HG02759 (cell line): ENCODE results near the gene FBXO47.
"Not testable (repeated sequence)": the region's sequence is repeated elsewhere in the genome, so short reads cannot be mapped to it uniquely, and the experiment has no call there.

Source experiments
- ATAC-seq: cut with Tn5 transposase; IDR thresholded peaks from one replicate; pipeline ENCODE4 v1.9.1; 2021; ENCODE audit warnings: mild to moderate bottlenecking, moderate library complexity; ENCODE audit not compliant: unreplicated experiment

FBXO47 gene

DNA sequence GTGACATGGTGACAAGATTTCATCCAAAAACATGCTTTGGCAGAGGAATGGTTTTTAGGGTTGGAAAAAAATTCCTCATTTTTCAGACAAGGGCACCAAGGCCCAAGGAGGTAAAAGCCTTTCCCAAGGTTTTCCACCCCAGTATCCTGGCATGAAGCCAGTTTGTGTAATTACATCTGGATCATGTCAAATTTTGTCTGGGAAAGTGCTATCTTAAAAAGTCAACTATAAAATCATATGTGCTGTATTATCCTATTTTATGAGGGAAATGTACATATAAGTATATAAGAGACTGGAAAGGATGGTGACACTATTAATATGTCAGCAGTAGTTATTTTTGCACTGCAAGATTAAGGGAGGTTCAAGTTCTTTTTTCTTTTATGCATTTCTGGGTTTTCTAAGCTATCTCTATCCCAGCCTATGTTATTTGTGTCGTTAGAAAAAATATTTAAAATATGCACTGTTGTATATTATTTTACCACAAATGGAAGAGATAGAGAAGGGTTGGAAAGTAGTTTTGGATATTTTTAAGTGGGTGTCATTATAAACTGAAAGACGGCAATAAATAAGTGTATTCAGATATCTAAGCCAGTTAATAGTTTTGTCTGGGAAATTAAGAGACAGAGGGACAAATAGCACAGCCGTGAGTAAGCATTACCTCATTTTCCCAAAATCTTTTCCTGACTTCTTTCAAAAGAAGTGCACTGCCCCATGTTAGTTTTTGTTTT, 13.5 kb upstream of the FBXO47 start:
- ATAC-seq, result no peak

DNA sequence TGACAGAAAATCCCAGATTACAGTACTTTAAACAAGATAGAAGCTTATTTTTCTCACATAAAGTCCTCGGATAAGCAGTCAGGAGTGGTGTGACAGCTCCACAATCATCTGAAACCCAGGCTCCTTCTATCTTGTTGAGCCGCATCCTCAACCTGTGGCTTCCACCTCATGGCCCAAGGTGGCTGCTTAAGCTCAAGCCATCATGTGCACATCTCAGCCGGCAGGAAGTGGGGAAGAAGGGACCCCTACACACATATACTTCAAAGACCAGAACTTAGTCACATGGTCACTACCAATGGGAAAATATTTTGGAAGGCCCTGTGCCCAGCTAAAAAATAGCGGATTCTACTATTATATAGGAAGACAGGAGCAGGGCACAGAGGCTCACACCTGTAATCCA, 11.0 kb upstream of the FBXO47 start:
- no peak for ATAC-seq

DNA sequence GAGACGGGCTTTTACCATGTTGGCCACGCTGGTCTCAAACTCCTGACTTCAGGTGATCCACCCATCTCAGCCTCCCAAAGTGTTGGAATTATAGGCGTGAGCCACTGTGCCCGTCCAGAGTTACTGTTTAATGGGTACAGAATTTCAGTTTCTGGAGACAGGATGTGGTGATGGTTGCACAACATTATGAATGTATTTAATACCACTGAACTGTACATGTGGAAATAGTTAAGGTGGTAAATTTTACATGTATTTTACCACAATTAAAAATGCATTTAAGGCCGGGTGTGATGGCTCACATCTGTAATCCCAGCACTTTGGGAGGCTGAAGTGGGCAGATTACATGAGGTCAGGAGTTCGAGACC, 9.0 kb upstream of the FBXO47 start:
- ATAC-seq, result not testable (repeated sequence)

DNA sequence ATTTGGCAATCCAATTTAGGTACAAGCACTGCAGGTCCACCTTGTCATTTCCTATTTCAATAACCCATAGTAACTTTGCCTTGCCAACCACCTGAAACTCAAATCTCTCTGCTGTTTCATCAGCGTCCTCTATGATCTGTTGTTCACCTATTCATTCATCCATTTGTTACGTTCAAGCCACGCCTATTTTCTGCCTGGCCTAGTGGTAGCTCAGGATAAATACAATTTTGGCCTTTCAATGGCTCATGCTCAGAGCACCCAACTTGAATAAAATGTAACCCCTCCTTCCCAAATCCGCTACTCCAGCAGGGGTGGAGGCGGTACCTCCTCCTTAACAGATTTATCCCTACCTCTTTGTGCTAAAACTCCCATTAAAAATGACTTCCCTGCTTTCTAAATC, 3.6 kb upstream of the FBXO47 start:
- no peak for ATAC-seq

DNA sequence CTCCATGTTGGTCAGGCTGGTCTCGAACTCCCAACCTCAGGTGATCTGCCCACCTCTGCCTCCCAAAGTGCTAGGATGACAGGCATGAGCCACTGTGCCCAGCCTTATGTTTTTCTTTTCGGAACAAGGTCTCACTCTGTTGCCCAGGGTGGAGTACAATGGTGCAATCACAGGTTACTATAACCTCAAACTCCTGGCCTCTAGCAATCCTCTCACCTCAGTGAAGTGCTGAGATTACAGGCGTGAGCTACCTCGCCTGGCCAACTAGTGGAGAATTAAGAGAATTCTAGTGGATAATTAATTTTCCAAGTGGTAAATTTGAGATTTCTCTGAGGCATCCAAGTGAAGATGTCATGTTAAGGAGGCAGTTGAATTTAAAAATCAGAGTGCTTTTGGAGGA, 2.9 kb upstream of the FBXO47 start:
- no peak for ATAC-seq

DNA sequence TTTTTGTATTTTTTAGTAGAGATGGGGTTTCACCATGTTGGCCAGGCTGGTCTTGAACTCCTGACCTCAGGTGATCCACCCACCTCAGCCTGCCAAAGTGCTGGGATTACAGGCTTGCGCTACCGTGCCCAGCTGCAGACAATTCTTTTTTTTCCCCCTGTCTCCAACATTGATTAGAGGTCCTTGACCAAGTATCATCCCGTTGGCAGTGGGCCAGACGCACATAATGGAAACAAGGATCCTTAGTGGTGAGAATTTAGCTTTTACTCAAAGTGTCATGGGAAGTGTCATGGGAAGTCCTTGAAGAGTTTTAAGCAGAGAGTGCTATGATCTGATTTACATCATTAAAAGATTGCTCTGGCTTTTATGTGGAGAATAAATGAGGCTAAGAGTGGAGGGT, 2.1 kb upstream of the FBXO47 start:
- no peak for ATAC-seq

DNA sequence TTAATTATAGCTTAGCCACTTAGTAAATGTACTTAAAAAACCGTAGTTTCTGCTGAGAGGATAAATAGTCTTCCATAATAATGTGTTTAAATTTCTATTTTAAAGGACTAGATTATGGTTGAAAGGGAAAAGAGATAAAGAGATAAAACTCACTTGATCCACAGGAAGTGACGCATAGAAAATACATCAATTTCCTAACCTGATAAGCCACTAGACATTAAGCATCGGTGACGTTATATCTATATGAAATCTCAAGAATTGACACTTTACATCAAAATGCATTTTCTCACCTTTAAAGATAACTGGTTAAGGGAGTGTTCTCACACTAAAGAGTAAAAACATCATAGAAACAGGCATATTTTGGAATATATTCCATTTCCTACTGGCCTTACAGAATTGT, 5.8 kb downstream of the FBXO47 start:
- ATAC-seq, result no peak

DNA sequence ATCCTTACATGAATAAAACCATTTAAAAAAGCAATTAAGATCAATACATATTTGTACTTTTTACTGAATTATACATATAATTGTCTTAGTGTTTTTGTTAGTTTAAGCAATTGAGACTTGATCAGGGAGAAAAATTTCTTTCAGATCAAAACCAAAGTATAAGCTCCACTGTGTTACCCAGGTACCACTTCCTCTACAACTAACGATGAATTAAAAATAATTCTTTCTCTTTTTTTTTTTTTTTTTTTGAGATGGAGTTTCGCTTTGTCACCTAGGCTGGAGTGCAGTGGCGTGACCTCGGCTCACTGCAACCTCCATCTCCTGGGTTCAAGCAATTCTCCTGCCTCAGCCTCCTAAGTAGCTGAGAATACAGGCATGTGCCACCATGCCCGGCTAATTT, 6.8 kb downstream of the FBXO47 start:
- ATAC-seq, result no peak

DNA sequence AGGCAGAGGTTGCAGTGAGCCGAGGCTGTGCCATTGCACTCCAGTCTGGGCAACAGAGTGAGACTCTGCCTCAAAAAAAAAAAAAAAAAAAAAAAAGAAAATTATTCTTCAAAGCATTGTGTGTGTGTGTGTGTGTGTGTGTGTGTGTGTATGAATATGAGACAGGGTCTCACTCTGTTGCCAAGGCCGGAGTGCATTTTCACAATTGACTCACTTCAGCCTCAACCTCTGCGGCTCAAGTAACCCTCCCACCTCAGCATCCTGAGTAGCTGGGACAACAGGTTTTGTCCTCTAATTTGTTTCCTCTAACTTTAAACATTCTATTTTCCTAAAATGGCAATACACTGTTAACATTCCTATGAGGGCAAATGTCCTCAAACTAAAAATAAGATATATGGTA, 7.7 kb downstream of the FBXO47 start:
- ATAC-seq, result no peak

DNA sequence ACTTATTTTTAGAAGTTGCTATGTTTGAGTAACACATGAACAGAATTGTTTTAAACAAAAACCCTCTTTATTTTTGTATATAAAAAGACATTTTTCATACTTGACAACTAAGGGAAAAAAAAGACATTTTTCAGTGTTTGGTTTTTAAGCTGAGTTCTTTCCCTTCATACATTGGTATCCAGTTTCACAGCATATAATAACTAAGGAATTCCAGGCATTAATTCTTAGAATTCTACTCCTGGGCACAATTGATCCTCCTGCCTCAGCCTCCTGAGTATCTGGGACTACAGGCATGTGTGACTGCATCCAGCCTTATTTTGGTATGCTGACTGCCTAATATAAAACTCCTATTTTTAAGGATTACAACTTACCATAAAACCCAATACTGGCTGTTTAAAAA, 8.4 kb downstream of the FBXO47 start:
- no peak for ATAC-seq

DNA sequence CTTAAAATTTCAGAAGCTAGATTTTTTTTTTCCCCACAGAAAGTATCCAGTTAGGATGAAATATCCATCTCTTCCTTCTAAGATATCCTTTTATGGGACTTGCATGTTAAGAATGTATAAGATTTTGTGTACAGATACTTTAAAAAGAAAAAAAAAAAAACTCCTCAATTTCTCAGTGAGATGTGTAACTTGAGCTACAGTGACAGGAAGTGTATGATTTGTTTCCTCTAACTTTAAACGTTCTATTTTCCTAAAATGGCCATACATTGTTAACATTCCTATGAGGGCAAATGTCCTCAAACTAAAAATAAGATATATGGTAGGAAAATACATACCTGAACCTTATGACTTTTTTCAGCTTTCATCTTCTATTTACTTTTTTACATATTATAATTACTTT, 8.9 kb downstream of the FBXO47 start:
- ATAC-seq, result no peak

DNA sequence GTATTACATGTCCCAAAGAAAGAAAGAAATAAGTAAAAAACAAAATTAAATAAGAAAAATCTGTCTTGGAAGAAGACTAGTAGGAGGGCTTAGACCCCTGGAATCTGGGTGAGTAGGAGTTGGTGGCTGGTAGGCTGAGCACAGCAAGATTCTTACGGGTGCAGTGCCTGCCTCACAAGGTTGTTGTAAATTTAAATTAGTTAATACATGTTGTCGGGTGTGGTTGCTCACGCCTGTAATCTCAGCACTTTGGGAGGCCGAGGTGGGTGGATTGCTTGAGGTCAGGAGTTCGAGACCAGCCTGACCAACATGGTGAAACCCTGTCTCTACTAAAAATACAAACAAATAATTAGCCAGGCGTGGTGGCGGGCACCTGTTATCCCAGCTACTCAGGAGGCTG, 13.4 kb downstream of the FBXO47 start:
- ATAC-seq, result not testable (repeated sequence)

DNA sequence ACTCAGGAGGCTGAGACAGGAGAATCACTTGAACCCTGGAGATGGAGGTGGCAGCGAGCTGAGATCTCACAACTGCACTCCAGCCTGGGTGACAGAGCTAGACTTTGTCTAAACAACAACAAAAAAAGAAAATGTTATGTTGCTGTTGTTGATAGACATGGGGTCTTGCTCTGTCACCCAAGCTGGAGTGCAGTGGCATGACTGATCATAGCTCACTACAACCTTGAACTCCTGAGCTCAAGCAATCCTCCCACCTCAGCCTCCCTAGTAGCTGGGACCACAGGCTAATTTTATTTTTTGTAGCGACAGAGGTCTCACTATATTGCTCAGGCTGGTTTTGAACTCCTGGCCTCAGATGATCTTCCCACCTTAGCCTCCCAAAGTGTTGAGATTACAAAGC, 20.0 kb downstream of the FBXO47 start:
- ATAC-seq, result no peak

DNA sequence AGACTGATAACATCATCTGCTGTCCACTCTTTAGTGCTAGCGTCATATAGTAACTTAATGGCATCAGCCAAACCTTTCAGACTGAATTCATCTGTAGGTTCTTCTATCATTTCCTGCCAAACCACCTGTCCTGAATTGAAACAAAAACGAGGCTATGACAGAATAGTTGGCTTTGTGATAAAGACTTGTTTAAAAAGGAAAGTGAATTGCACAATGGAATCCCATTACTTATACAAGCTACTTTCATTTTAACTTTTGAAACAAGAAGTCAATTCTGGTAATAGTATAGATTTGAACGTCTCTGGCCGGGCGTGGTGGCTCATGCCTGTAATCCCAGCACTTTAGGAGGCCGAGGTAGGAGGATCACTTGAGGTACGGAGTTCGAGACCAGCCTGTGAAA, 23.6 kb downstream of the FBXO47 start:
- no peak for ATAC-seq

DNA sequence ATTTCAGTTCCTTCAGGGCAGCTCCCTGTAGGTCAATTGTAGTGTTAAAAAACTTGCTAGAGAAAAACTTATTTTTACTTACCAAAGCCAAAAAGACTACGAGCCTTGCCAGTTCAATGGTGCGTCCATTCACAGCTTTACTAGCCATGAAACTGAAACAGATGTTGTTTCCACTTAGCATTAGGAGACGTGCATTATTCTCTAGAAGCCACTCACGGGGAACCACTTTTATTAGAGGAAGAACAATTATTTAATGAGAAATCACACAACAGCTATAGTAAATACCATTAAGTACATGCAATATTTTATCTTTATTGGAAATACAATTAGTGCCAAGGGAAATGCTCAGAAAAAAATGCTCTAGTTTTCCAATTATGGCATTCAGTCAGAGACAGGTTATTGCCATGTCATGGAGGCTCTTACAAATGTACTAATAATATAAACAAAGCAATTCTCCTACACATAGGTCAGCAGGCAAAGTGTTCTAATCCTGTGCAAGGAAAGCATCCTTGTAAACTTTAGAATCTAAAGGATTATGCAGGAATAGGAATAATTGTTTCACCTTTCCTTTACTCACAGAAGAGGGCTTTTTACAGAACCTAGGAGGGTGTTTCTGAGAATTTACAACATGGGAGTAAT, 24.4 kb downstream of the FBXO47 start:
- no peak for ATAC-seq

DNA sequence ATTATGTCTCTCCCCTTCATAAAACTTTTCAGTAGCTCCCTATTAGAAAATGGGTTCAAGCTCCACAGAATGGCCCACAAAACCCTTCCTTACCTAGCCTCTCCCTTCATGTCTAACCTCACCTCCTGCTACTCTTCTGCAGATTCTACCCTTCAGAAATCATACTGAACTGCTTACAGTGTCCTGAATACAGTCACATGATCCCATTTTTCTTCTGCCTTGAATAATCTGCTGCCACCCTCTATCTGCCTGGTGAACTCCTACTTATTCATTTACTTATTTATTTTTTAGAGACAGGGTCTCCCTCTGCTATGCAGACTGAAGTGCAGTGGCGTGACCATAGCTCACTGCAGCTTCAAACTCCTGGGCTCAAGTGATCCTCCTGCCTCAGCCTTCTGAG, 26.8 kb downstream of the FBXO47 start:
- ATAC-seq, result no peak

DNA sequence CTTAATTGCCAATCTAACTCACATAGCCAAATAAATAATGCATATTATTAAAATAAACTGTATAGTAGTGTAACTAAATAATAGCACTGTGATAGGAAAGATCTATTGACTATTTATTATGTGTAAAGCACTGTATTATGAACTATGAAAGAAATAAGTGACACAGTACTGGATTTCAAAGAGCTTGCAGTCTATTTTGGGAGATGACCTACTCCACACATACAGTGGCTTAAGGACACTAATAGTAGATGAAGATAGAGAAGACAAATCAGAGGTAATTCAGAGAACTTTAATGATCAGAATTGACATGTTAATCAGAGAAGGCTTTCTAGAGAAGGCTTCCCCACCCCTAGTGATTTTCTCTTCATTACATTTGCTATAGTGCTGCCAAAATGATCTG, 27.2 kb downstream of the FBXO47 start:
- no peak for ATAC-seq

DNA sequence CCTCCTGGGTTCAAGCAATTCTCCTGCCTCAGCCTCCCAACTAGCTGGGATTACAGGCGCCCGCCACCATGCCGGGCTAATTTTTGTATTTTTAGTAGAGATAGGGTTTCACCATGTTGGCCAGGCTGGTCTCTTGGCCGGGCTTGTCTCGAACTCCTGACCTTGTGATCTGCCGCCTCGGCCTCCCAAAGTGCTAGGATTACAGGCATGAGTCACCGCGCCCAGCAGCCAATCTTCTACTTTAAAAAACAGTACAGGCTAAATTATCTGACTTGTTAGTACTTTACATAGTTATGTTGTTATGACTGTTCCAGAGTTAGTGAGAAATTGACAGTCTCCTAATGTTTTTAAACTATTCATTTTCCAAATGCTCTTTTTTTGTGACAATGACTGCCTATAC, 33.2 kb downstream of the FBXO47 start:
- ATAC-seq, result not testable (repeated sequence)

DNA sequence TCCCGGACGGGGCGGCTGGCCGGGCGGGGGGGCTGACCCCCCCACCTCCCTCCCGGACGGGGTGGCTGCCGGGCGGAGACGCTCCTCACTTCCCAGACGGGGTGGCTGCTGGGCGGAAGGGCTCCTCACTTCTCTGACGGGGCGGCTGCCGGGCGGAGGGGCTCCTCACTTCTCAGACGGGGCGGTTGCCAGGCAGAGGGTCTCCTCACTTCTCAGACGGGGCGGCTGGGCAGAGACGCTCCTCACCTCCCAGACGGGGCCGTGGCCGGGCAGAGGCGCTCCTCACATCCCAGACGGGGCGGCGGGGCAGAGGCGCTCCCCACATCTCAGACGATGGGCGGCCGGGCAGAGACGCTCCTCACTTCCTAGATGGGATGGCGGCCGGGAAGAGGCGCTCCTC, 36.4 kb downstream of the FBXO47 start:
- not testable (repeated sequence) for ATAC-seq

DNA sequence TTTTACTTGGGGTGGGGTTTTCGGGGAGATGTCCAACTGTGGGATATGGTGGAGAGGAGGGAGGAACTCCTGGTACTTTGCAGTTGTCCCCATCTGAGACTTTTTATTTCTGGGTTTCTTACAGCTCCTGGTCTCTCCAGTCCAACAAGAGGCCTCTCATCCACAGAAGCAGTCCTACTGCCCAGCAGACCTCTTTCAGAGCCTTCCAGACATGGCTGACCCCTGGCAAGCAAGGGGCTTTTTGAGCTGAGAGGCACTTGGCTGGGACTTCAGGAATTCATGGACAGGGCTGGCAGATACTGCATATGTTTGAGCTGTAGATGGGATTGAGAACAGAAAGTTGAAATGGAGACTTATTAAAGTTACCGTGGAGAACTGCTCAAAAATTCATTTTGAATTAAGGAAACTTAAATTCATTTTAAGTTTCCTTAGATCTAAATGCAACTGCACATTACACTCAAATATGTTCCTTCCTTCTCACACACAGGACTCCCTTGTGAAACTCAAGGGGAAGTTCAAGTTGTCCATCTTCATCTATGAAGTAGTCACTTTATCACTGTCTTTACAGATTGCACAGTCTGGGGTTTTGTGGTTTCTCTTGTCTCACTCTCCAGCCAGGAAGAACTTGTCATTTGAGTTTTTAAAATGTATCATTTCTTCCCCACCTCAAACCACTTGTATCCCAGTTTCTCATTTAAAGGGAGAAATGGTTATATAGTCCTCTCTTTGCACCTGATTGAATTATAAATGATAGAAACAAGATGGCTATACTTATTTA, 40.7 kb downstream of the FBXO47 start:
- ATAC-seq, result no peak

DNA sequence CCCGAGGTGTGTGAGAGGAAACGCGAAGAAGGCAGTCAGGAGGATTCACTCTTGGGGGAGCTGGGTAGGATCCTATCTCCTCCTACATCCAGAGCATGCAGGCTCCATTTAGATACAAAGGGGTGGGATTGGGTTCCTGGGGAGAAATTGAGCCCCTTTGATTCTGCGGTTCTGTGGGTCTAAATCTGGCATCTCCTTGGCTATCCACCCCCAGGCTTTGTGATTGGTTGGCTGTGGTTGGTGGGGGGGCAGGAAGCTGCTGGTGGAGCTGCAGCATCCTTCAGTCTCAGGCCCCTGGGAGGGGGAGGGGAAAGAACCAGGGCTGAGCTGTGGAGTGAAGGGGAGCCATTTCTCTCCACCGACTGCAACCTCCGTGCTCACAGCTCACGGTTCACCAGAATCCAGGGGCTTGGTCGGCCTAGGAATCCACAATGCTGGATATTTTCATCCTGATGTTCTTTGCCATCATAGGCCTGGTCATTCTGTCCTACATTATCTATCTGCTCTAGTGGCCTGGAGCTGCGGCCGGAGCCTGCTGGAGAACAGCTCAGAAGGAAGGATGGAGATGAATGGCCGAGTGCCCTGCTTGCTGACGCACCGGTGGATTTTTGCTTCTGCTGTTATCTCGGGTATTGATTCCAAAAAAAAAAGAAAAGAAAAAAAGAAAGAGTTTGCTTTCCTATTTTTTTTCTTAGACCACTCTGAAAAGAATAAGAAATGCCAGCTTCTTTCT, 41.8 kb downstream of the FBXO47 start, which contains the start of gene LASP1NB:
Gene LASP1NB, plus strand, starts transcription at position 352 of the 733 bp plus-strand sequence.
- ATAC-seq, result no peak
